Astrocyte of the hippocampus (primary cell): ENCODE results near the gene MB.
A peak's percentile ranks its signal among the peaks of the same experiment; 100 is the strongest.

Source experiments
- DNase-seq: peaks from one replicate; pipeline ENCODE4 v3.0.0; 2011; ENCODE audit warnings: low read depth, low spot score

MB gene

GRCh38 chr22:35575116-35575748, 41.9 kb downstream of the MB start:
- no peak for DNase-seq

- DNase-seq: no peak
Measured at GRCh38 chr22:35572556-35572955, 44.6 kb downstream of the MB start.

- no peak for DNase-seq
Measured at GRCh38 chr22:35570686-35571194, 46.4 kb downstream of the MB start.

- DNase-seq: no peak
Measured at GRCh38 chr22:35569916-35570315, 47.2 kb downstream of the MB start.

GRCh38 chr22:35568751-35569739, 48.1 kb downstream of the MB start:
- peak; percentile 75 for DNase-seq

- DNase-seq: no peak
Measured at GRCh38 chr22:35567351-35568141, 49.6 kb downstream of the MB start.

GRCh38 chr22:35564975-35565867, 51.9 kb downstream of the MB start:
- peak; percentile 40 for DNase-seq

GRCh38 chr22:35563211-35563610, 53.9 kb downstream of the MB start:
- no peak for DNase-seq

GRCh38 chr22:35561796-35562526, 55.2 kb downstream of the MB start:
- DNase-seq: peak; percentile 80

- DNase-seq: no peak
Measured at GRCh38 chr22:35560824-35561223, 56.3 kb downstream of the MB start.

GRCh38 chr22:35560366-35560765, 56.8 kb downstream of the MB start:
- DNase-seq: no peak

- no peak for DNase-seq
Measured at GRCh38 chr22:35559354-35560005, 57.6 kb downstream of the MB start.

- no peak for DNase-seq
Measured at GRCh38 chr22:35558719-35559118, 58.4 kb downstream of the MB start.

GRCh38 chr22:35558031-35558430, 59.1 kb downstream of the MB start:
- no peak for DNase-seq
